GM10266 (cell line): ENCODE results near the gene C2orf68.

Source experiments
- DNase-seq: peaks from one replicate; pipeline ENCODE4 v3.0.0; 2012; ENCODE audit errors: extremely low spot score
- CTCF ChIP-seq: IDR thresholded peaks from 2 replicates; pipeline ENCODE4 v1.5.1; 2012; ENCODE audit warnings: mild to moderate bottlenecking, low read depth; ENCODE audit not compliant: control insufficient read depth, insufficient read depth; ENCODE audit errors: missing control alignments

Gene C2orf68

DNA sequence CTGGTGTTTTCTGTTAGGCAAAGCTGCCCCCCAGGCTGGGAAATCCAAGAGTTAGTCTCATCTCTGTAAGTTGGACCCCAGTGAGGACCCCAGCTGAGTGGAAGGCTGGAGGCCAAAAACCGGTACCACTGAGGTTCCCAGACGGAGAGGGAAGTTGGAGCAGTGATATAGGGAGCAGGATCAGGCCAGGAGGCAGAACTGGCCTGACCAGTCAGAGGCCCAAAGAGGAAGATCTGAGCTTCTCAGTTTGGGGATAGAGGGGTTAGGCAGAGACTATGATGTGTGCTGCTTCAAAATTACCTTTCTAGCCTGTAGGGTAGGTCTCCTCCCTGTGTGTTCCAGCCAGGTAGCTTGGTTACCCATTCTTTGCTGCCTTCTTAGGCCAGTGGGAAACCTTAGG, 20.9 kb downstream of the C2orf68 start:
- DNase-seq, result no peak
- no peak for TF ChIP-seq CTCF

- TF ChIP-seq CTCF, result no peak
- no peak for DNase-seq
Observed at GRCh38 chr2:85589982-85590791, 21.7 kb downstream of the C2orf68 start.

DNA sequence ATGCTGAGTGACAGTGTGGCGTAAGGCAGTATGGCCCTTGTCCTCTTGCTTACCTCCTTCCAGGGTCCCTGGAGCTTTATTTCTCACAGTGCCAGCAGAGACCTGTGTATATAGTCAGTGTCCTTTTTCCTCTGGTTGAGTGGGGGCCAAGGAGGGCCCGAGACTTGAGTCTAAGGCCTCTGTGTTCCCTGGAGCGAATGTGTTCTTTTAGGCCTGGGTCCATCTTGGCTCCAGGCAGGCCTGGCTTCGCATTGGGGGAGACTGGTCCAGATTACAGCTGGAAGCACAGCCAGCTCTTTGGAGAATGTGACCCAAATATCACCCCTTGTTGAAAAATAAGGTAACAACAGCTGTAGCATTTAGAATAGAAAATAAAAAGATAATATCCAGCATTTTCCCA, 22.7 kb downstream of the C2orf68 start:
- TF ChIP-seq CTCF, result no peak
- no peak for DNase-seq

DNA sequence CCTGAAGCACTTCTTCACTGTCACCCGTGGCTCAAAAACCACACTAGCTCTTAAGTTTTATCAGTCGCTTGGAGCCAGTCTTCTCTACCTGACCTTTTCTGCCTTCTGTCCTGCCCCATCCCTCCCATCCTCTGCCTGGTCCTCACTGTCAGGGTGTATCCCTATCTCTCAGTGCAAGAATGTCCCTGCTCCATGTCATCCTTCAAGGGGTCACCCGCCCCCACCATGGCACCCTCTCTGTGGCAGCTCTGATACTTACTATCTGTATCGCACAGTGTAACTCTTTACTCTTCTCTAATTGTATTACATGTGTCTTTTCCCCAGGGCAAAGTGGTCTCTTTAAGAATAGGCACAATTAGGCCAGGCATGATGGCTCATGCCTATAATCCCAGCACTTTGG, 23.2 kb downstream of the C2orf68 start:
- no peak for TF ChIP-seq CTCF
- no peak for DNase-seq

DNA sequence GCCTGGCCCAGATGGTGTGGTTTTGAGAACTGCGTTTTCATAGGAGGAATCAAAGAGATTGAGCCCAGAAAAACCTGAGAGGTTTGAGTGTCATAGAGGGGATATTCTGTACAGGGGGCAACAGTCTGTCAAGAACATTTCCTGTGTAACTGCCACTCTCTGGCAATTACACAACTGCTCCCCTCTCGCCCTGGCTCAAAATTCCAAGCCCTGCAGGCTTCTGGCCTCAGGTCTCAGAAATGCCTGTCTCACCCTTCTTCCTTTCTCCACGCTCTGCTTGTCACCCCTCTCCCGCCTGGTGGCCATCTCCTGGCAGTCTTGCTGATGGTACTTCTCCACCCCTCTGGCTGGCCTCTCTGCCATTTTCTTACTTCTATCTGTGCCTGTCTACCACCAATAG, 23.6 kb downstream of the C2orf68 start:
- TF ChIP-seq CTCF, result no peak
- DNase-seq, result no peak

DNA sequence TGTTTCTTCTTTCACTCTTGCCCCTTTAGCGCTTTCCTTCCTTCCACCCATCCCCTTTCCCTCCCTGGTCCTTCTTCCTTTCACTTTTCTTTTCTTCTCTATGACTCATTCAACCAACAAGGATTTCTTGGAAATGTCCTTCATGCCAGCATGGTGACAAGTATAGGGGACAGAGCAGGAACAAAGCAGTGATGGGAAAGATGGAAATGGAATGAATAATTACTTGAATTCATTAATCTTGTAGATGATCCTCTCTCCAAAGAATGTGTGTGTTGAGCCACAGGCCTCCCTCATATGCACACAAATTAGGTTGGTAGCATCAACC, 26.1 kb downstream of the C2orf68 start:
- no peak for TF ChIP-seq CTCF
- DNase-seq, result no peak

- no peak for TF ChIP-seq CTCF
- peak; percentile 48 for DNase-seq
Observed at GRCh38 chr2:85584857-85585780, 26.7 kb downstream of the C2orf68 start.
